GM12892 (cell line): Measurements from ENCODE around the gene PPM1B.

ENCODE experiments used
- POLR2A ChIP-seq: IDR thresholded peaks from 2 replicates; pipeline ENCODE4 v1.6.1; 2011; ENCODE audit warnings: low read depth, low read length, control low read depth
- POLR2AphosphoS5 ChIP-seq: IDR thresholded peaks from 2 replicates; pipeline ENCODE4 v1.6.1; 2011; ENCODE audit warnings: low read depth, low read length, control low read depth
- TAF1 ChIP-seq: IDR thresholded peaks from 2 replicates; pipeline ENCODE4 v1.6.1; 2011; ENCODE audit warnings: low read depth, mild to moderate bottlenecking, control low read depth, low read length, borderline replicate concordance

- no peak for TF ChIP-seq TAF1
- TF ChIP-seq POLR2A = no peak
- TF ChIP-seq POLR2AphosphoS5 = no peak
Measured at GRCh38 chr2:44233450-44234128, 64.9 kb downstream of the PPM1B start.
